ENCODE results near the gene ZBTB38.

DNA sequence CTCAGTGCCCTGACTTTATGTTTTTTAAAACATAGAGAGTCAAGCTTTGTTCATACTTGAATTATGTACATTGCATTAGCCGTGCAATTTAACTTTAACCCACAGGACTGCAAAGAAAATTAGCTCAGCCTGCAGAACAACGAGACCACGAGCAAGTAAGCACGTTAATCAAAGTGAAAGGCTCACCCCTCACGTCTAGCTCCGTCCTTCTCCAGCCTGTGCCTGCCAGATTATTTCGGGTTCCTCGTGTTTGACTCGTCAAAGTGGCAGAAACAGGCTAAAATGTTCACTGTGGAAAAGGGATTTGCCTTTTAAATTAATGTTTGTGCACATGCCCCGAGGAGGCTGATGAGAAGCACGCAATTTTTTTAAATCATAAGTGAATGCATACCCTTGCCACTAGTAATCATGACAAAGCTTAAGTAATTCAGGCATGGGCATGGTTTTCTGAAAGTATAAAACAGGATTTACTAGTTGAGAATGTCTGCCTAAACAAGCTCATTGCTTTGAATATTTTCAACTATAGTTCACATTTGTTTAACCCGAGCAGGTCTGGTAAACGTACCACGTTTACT, 15.3 kb downstream of the ZBTB38 start:
- TF ChIP-seq POLR2A (IDR thresholded peaks at IDR 0.05) (no peak), CTCF (IDR thresholded peaks at IDR 0.05) (no peak), POLR2AphosphoS5 (IDR thresholded peaks at IDR 0.05) (no peak)
